Left renal cortex interstitium (tissue), 4 donors: ENCODE measurements around the gene PPM1M. TPM values are rescaled to one million over a fixed set of nuclear protein-coding genes. Genes with fewer than 3 reads are reported as not detected.
A peak's percentile ranks its signal among the peaks of the same experiment; 100 is the strongest.

Source experiments
- DNase-seq, 4 donors: peaks; one replicate each; pipeline ENCODE4 v3.0.0-alpha.2; 2013; ENCODE audit warnings: low read depth in 4 of 4, low spot score in 2 of 4, missing footprints in 1 of 4
- polyA plus RNA-seq, 4 donors: library from polyadenylated mRNA; unstranded; fragments of 120-200 nt; gene quantifications; one replicate each; pipeline ENCODE4 v1.2.1, GENCODE V29; 2013; ENCODE audit not compliant: insufficient read length in 4 of 4

Gene PPM1M
- polyA plus RNA-seq, 4 donors, result 19.3 to 22.3 (median 20.0) TPM

DNA sequence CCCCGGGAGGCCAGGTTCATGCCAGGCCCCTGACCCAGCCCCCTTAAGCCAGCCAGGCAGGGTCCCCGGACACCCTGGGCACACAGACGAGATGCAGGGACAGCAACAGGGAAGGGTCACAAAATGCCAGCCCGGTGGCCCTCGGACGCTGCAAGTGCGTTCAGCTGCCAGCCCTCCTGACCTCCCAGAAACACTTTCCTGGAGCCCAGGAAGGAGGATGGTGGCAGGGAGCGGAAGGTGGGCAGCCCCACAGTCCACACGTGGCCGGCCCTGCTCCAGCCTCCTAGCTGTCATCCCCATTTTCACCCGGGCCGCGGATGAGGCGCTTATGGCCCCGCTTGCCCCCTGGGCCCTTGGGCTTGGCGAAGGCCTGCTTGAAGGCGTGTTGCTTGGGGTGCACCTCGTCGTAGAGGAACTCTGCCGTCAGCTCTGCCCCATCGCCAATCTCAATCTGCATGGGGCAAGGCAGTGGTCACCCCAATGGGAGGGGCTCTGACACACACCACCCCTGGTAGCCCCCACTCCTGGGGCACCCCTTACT, 16.7 kb upstream of the PPM1M start:
- DNase-seq, result no peak

DNA sequence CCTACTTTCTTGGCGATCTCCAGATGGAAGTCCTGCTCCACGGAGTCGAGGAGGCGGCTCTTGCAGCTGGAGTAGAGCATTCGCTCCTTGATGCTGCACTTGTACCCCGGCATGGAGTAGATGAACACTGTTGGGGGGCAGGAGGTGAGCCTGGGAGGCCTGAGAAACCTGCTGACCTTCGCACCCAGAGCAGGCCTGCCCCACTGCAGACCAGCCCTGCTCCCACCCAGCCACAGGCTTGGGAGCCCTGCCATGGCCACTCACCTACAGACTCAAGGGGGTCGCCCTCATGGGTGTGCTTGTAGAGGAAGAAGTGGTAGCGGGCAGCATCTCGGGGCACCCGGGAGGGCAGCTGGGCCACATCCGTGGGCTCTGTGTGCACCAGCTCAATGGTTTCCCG, 15.9 kb upstream of the PPM1M start:
- no peak for DNase-seq

DNA sequence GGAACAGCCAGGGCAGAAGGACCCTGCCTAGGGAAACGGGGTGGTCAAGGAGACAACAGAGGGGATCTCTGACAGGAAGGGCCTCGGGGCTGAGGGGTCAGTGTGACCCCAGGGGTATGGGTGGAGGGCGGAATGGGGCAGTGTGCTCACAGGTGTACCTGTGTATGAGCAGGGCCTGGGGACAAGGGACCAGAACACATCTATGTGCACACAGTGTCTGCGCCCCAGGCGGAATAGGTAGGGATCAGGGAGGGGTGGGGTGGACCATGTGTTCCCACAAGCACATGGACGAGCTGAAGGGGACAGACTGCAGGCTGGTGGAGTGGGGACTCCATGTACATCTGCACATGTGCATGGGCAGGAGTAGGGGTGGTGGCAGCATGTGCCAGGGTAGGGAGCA, 15.1 kb upstream of the PPM1M start:
- no peak for DNase-seq

DNA sequence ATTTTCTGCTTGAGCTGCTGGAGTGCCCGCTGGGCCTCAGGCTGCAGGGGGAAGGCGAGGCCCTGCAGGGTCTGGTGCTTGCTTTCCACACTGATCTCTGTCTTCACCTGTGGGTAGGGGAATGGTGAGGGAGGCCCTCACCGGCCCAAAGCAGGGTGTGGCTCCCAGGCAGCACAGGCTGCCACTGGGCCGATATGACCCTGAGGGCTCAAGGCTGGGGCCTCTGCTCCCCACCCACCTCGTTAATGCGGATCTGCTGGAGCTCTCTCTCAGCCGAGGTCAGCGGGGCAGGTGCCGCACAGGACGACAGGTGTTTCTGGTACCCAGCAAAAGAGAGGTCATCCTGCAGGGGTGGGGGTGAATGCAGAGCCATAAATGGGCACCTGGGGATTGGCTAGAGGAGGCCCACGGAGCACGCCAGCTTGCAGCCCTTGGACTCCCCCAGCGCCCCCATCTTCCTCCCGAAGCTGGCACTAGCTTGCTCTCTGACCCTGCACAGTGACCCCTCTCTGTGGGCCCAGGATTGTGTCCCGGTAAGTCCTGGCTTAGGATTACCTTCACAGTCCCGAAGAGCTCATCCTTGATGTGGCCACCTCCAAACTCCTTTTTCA, 14.6 kb upstream of the PPM1M start:
- no peak for DNase-seq

DNA sequence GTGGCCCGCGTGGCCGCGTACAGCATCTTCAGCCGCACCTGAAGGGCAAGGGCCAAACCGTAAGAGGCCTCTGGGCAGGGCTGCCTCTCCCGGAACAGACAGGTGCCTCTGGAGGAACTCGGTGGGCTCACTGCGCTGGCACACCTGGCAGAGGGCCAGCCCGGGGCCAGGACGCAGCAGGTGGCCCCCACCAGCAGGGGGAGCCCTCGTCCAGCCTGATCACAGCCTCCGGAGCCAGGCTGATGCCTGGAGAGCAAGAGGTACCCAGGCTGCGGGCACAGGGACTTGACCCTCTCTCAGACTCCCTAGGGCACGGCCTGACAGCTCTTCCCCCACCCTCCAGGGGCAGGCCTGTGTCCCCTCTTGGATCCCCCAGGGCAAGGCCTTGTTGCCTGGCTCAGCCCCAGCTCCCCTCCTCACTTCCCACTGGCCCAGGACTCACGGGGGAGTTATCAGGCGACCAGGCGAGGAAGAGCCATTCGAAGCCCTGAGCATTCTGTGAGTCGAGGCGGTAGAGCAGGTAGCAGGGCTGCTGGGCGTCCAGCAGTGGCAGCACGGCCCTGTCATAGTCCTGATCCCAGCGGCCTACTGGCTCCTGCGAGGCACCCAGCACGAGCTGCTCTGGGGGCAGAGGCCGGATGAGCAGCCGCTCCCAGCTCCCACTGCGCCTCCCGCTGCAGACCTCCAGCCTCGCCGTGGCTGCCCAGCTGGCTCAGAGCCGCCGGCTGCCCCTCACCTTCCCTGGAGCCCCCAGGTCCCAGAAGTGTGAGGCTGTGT, 13.9 kb upstream of the PPM1M start:
- no peak for DNase-seq

DNA sequence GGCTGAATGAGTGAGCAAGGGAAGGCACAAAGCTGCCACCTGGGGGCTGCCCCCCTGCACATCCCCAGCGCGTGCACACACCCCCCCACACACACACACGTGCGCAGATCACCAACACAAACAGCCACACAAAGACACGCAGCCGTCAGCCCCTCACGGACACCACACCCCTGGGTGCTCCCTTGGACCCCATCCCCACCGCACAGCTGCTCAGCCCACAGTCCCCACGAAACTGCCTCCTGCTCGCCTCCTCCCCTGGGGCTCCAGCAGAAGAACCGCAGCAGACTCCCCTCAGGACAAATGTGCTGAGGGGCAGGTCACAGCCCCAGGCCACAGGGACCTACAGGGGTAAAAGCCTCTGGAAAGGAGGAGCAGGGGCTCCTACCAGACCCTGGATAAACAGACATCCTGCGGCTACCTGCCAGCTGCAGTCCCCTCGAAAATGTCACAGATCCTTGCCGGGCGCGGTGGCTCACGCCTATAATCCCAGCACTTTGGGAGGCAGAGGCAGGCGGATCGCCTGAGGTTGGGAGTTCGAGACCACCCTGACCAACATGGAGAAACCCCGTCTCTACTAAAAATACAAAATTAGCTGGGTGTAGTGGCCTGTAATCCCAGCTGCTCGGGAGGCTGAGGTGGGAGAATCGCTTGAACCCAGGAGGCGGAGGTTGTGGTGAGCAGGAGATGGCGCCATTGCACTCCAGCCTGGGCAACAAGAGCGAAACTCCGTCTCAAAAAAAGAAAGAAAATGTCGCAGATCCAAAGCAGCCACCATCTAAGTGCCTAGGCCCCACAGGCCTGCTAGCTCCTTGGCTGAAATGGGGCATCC, 13.1 kb upstream of the PPM1M start:
- DNase-seq, result no peak

DNA sequence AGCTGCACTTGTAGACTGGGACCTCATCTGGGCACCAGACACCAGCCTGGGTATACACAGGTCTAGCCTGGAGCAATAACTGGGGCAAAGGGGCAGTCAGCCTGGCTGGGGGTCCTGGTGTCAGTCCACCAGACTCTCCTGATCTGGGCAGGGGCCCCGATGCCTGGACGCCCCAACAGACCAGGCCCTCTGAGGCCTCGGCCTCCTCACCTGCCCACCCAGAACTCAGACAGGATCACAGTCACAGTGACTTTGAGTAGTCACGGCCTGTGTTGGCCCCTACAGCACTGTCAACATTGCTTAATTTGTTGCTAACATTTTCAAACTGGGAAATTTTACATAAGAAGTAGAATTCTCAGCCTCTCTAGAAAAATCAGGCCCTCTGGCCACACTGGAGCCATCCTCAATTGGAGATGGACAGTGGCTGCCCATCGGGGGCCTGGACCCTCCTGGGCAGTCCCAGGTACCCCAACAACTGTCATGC, 12.4 kb upstream of the PPM1M start:
- DNase-seq, result no peak

DNA sequence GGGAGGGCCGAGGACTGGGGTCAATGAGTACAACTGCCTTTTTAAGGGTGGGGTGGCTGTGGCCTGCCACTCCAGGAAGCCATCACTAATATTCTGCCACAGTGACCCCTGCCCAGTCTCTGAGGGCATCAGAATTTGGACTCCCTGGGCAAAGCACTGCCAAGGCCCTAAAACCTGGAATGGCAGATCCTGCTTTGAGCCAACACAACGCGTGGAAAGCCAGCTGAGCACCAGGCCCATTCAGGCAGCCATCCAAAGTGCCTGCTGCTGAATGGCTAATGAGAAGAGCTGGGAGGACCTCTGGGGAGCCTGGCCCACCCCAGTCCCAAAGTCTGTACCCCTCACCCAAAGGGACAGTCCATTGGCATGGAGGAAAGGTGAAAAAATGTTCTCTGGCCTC, 11.6 kb upstream of the PPM1M start:
- no peak for DNase-seq

DNA sequence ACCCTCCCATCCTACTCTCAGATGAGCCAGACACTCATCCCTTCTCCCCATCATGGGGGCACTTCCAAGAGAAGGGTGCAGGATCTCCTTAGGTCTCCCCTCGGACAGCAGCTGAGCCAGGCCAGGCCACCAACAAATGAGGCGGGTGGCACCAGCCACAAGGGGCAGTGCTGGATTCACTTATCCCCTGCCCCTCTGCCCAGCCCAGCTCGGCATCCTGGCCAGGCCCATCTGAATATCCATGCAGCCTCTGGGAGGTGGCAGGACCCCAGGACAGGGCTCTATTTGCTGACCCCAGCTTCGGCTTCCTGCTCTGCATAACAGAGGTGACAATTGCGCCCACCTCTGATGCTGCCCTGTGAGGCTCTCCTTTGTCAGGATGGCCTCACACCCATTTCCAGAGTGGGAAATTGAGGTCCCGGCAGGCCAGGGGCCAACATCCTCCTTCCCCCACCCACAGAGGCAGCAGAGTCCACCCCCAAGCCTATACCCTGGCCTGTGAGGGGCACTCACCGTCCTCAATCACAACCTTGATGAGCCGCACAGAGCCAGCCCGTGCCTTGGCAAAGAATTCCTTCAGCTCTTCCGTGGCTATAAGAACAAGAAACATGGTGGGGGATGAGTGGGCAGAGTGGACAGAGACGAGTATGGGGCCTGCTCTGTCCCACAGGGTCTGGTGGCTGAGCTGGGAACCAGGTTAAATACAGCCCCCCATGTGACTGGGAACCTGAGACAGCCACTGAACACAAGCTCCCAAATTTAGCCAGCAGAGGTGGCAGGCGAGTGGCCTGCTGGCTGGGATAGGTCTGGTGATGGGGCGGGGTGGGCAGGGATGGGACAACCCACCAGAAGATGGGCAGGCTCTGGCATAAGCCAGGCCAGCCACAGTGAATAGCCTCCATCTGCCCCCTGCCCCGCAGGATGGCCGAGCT, 10.8 kb upstream of the PPM1M start:
- DNase-seq, result no peak

DNA sequence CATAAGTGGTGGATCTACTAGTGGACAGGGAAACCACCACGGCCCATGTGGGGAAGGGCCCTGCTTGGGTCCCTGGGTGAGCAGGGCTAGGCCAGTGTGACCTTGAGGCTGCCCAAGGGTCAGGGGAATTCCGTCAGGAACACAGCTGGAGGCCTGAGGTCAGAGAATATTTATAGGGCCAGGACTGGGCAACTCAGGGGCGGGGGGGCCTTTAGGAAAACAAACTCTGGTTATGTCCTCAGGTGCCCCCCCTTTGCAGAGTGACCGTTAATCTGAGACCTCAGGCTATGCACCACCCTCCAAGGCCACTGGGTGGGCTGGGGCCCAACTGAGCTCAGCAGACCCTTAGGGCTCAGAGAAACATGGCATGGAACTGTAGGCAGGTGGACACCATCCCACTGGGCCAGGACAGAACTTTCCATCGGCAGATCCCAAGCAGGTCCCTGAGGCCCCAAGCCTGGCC, 9.1 kb upstream of the PPM1M start:
- DNase-seq, result no peak

DNA sequence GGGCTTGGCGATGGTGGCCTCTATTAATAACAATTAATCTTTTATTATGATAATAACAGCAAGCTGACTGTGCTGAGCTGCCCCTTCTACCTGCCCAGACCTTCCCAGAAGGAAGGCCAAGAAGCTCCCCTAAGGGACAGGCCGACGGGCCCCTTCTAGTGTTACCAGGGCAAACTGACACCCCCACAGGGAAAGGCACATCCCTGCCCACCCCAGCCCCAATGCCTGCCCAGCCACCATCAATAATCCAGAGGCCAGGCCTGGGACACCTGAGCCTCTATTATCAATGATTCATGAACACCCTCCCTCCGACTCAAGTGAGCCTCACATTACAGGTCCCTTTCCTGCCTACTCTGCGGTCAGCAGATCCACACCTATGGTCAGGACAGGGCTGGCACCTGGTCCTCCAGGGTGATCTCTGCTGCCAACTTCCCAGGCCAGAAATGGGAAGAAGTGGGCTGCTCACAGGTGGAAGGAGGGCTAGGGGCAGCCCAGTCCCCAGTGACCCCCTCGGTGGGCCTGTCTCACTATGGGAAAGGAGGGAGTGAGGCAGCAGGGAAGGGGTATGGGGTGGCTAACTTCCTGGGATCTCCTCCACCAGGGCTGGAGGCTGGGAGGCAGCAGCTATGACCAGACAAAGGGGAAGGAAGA, 8.4 kb upstream of the PPM1M start:
- DNase-seq, result no peak

DNA sequence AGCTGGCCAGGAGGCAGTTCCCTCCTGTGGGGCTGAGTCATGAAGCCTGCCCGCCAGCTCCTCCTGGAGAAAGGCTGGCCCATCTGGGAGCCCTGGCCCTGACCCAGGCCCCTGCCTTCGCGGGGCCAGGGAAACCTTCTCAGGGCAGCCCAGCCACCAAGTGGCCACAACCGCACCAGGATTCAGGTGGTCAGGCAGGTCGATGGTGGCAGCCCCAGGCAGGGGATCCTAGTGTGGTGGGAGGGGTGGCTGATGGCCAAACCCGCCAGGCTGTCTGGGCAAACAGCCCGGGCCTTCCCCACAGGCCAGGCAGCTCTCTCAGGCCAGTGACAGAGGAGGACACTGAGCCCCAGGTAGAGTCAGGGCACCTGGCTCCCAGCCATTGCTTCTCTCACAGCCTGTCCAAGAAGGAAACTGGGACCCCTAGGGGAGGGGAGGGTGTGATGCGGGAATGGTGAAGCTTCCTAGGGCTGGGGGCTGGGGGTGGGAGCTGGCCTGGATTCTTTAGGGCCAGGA, 7.8 kb upstream of the PPM1M start:
- DNase-seq, result no peak

DNA sequence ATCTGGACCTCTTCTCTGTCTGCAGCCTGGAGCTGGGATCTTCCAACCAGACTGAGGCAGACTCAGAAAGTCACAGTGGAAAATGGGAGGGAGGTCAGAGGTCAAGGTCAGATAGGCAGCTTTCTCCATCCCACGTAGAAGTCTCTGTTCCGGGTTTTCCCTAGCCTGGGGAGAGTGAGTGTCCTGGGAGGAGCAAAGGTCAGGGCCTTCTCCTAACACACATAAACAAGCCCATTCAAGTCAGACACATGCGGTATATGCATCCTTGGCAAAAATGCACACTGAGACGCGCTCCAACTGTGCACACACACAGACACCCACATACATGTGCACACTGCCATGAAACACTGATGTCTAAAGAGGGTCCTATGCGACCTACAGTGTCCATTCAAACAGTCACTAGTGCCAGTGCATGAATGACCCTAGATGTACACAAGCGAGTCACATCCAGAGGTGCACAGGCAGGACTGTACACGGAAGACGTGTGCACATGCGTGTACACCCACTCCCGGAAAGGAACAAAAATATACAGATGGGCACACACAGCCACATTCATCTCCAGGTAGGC, 7.3 kb upstream of the PPM1M start:
- no peak for DNase-seq

DNA sequence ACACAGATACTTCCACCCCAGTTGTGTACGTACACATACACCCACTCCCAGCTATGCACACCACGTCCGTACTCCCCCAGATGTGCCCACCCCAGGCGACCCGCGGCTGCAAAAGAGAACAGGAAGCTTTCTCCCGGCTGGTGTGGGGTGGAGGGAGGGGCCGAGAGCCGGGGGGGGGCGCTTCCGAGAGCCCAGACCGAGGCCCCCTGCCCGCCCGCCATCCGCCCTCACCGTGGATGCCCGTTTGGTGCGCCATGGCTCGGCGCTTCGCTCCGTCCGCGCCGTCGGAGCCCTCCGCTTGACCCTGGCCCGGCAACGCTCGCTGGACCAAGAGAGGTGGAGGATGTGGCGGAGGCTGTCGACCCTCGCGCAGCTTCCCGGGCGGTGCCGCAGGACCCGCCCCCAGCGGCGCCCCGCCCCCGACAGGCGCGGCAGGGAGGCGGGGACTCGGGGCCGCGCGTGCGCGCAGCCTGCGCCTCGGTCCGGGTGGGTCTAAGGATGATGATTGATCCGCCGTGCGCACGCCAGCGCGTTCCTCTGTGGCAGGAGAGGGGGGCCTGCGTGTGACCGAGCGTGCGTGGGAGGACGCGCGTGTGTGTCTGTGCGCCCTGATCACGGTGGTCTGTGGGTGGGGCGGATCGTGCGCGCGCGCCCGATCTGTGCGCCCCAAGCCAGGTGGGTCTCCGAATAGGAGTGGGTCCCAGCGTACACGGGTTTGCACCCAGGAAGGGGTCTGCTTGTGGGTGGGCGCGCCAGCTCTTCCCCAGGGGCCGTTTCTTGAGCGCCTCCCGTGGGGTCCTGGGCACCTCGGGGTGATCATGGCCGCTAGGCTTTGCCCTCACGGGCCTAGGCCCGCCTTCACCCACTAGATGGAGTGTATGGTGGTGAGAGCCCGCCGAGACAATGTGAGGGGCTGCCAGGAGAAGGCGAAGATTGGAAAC, 6.5 kb upstream of the PPM1M start, which contains the start of gene TWF2:
Gene TWF2, minus strand, starts transcription at position 398 of the 941 bp plus-strand sequence. Its CDS starts 142 bp downstream, at position 256.
- DNase-seq, result peak in 1 of 4 donors; percentile 69

DNA sequence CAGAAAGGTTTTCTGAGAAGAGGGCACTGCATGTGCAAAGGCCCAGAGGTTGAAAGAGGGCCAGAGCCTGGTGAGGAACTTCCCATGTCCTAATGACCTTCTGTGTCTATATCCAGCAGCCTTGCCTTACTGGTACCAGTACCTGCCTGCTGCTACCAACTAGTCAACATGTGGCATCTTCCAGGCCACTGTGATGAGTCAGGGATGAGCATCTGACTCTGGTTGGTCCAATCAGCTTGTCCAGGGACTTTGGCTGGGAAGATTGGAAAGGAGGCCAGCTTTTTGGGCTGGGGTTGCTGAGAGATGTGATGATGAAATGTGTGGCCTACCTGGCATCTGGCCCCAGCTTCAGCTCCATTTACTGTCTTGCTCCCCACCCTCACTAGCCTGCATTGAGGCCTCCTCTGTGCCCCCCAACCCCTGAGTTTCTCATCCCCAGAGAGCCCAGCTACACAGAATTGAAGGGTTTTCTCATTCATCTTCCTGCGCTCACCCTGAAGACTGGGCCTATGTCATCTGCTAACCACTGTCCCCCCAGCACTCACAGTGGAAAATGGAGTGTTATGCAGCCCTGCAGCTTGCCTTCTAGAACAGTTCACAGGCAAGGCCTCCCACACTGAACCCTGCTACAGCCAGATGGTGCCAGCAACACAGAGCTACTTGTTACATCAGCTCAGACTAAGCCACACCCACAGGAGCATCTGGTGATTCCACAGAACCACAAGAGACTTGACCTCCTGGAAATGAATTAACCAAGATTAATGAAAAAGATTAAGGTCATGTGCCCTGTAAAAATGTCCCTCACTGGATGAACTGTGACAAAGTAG, 5.3 kb upstream of the PPM1M start:
- no peak for DNase-seq

DNA sequence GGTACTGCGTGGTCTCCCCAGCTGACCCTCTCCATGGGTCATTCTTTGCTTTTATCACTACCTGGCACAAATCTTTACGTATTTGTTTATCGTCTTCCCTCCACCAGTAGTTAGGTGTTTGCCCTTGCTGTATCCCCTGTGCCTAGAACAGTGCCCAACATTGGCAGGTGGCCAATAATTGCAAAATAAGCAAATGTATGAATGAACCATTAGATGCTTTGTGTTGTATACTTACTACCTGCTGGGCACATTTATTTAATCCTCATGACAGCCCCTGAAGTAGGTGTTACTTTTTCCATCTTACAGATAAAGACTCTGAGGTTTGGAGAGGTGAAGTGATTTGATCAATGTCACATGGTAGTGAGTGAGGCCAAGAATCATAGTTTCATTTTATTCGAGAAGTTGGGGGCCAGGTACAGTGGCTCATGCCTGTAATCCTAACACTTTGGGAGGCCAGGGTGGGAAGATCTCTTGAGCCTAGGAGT, 4.6 kb upstream of the PPM1M start:
- no peak for DNase-seq

DNA sequence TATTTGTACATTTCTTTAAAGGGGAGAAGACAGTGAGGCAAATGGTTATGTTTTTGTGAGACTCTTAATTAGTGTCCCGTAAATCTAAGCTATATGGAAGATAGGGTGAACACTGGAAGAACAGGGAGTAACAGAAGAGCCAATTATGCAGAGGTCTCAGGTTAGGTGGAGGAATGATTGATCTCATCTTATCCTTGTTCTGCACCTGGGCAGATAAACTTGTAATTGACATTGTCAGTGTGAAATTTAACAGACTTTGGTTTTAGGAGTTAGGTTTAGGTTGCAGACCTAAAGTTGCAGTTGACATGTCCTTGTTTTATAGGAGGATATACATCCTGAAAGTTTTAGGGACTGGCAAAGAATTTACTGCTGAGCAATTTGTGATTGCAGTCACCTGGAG, 3.5 kb upstream of the PPM1M start:
- DNase-seq, result no peak
